NCI-H2171 treated with DMSO at 0.1 percent for 48 hours (cell line): ENCODE measurements around the gene RFLNA.

ENCODE experiments used
- DNase-seq: peaks from one replicate; lab custom pipeline; 2025; lab: John Stamatoyannopoulos, UW

RFLNA gene

GRCh38 chr12:124358572-124358971 is 63.7 kb downstream of the RFLNA start:
- no peak for DNase-seq

- peak; percentile 94 for DNase-seq
Measured at GRCh38 chr12:124359671-124360581, 65.0 kb downstream of the RFLNA start.

- no peak for DNase-seq
Measured at GRCh38 chr12:124361074-124361970, 66.4 kb downstream of the RFLNA start.

- no peak for DNase-seq
Measured at GRCh38 chr12:124361996-124362395, 67.1 kb downstream of the RFLNA start.

- no peak for DNase-seq
Measured at GRCh38 chr12:124363353-124363965, 68.6 kb downstream of the RFLNA start.

- DNase-seq: no peak
Measured at GRCh38 chr12:124364543-124364942, 69.7 kb downstream of the RFLNA start.
